ENCODE results near the gene NDUFAF8.

The NDUFAF8 gene

GRCh38 chr17:81237591-81238489 is 1.3 kb upstream of the NDUFAF8 start:
- H3K9me3 ChIP-seq (ENCODE audit: low read length), result no peaks in the 10 kb centered on the region
- no peaks in the 10 kb centered on the region for H3K27me3 ChIP-seq (ENCODE audit: control insufficient read depth in 1 of 2, insufficient read depth in 2 of 2, low read length in 2 of 2)
- H3K27ac ChIP-seq (ENCODE audit: low read depth, low read length), result no peak overlapping the region
- H3K4me1 ChIP-seq (ENCODE audit: insufficient read depth, low read length), result peaks cover 31% of the 10 kb centered on the region
- peak overlapping the region; percentile 77 to 91 for H3K4me3 ChIP-seq (ENCODE audit: low read depth in 1 of 2, low read length in 2 of 2)
- peak overlapping the region; percentile 49 for H3K9ac ChIP-seq (ENCODE audit: low read length)
- H3K36me3 ChIP-seq (ENCODE audit: insufficient read depth, low read length), result no peaks in the 10 kb centered on the region

- Histone ChIP-seq H3K36me3 (ENCODE audit: insufficient read depth, low read length) (no peaks in the 10 kb centered on the region), H3K9me3 (ENCODE audit: low read length) (no peaks in the 10 kb centered on the region), H3K9ac (ENCODE audit: low read length) (peak overlapping the region; percentile 49), H3K4me1 (ENCODE audit: insufficient read depth, low read length) (peaks cover 31% of the 10 kb centered on the region), H3K4me3 (ENCODE audit: low read depth in 1 of 2, low read length in 2 of 2) (peak overlapping the region; percentile 77 to 91), H3K27ac (ENCODE audit: low read depth, low read length) (peak overlapping the region; percentile 71), H3K27me3 (ENCODE audit: control insufficient read depth in 1 of 2, insufficient read depth in 2 of 2, low read length in 2 of 2) (no peaks in the 10 kb centered on the region)
Observed at GRCh38 chr17:81238490-81238814, 666 bp upstream of the NDUFAF8 start.

GRCh38 chr17:81239714-81240555 is 817 bp downstream of the NDUFAF8 start:
- Histone ChIP-seq H3K9ac (ENCODE audit: low read length) (peak overlapping the region; percentile 78), H3K27me3 (ENCODE audit: control insufficient read depth in 1 of 2, insufficient read depth in 2 of 2, low read length in 2 of 2) (no peaks in the 10 kb centered on the region), H3K9me3 (ENCODE audit: low read length) (no peaks in the 10 kb centered on the region), H3K36me3 (ENCODE audit: insufficient read depth, low read length) (no peaks in the 10 kb centered on the region), H3K4me3 (ENCODE audit: low read depth in 1 of 2, low read length in 2 of 2) (peak overlapping the region; percentile 70 to 77), H3K4me1 (ENCODE audit: insufficient read depth, low read length) (peaks cover 31% of the 10 kb centered on the region), H3K27ac (ENCODE audit: low read depth, low read length) (peak overlapping the region; percentile 74)

GRCh38 chr17:81240761-81241160 is 1.6 kb downstream of the NDUFAF8 start:
- H3K9ac ChIP-seq (ENCODE audit: low read length), result no peak overlapping the region
- H3K36me3 ChIP-seq (ENCODE audit: insufficient read depth, low read length), result no peaks in the 10 kb centered on the region
- H3K4me3 ChIP-seq (ENCODE audit: low read depth in 1 of 2, low read length in 2 of 2), result no peak overlapping the region
- H3K4me1 ChIP-seq (ENCODE audit: insufficient read depth, low read length), result peaks cover 31% of the 10 kb centered on the region
- H3K27me3 ChIP-seq (ENCODE audit: control insufficient read depth in 1 of 2, insufficient read depth in 2 of 2, low read length in 2 of 2), result no peaks in the 10 kb centered on the region
- no peak overlapping the region for H3K27ac ChIP-seq (ENCODE audit: low read depth, low read length)
- no peaks in the 10 kb centered on the region for H3K9me3 ChIP-seq (ENCODE audit: low read length)

GRCh38 chr17:81241203-81241602 is 2.1 kb downstream of the NDUFAF8 start:
- Histone ChIP-seq H3K27ac (ENCODE audit: low read depth, low read length) (no peak overlapping the region), H3K9ac (ENCODE audit: low read length) (no peak overlapping the region), H3K4me1 (ENCODE audit: insufficient read depth, low read length) (peaks cover 31% of the 10 kb centered on the region), H3K9me3 (ENCODE audit: low read length) (no peaks in the 10 kb centered on the region), H3K36me3 (ENCODE audit: insufficient read depth, low read length) (no peaks in the 10 kb centered on the region), H3K4me3 (ENCODE audit: low read depth in 1 of 2, low read length in 2 of 2) (no peak overlapping the region), H3K27me3 (ENCODE audit: control insufficient read depth in 1 of 2, insufficient read depth in 2 of 2, low read length in 2 of 2) (no peaks in the 10 kb centered on the region)

GRCh38 chr17:81241648-81242420 is 2.7 kb downstream of the NDUFAF8 start:
- peaks cover 29% of the 10 kb centered on the region for H3K4me1 ChIP-seq (ENCODE audit: insufficient read depth, low read length)
- no peaks in the 10 kb centered on the region for H3K27me3 ChIP-seq (ENCODE audit: control insufficient read depth in 1 of 2, insufficient read depth in 2 of 2, low read length in 2 of 2)
- H3K27ac ChIP-seq (ENCODE audit: low read depth, low read length), result no peak overlapping the region
- H3K9me3 ChIP-seq (ENCODE audit: low read length), result no peaks in the 10 kb centered on the region
- no peaks in the 10 kb centered on the region for H3K36me3 ChIP-seq (ENCODE audit: insufficient read depth, low read length)
- H3K4me3 ChIP-seq (ENCODE audit: low read depth in 1 of 2, low read length in 2 of 2), result no peak overlapping the region
- no peak overlapping the region for H3K9ac ChIP-seq (ENCODE audit: low read length)

GRCh38 chr17:81242421-81243332 is 3.6 kb downstream of the NDUFAF8 start:
- peaks cover 21% of the 10 kb centered on the region for H3K4me1 ChIP-seq (ENCODE audit: insufficient read depth, low read length)
- no peaks in the 10 kb centered on the region for H3K27me3 ChIP-seq (ENCODE audit: control insufficient read depth in 1 of 2, insufficient read depth in 2 of 2, low read length in 2 of 2)
- H3K9me3 ChIP-seq (ENCODE audit: low read length), result no peaks in the 10 kb centered on the region
- H3K36me3 ChIP-seq (ENCODE audit: insufficient read depth, low read length), result no peaks in the 10 kb centered on the region
- H3K9ac ChIP-seq (ENCODE audit: low read length), result no peak overlapping the region
- H3K4me3 ChIP-seq (ENCODE audit: low read depth in 1 of 2, low read length in 2 of 2), result no peak overlapping the region
- no peak overlapping the region for H3K27ac ChIP-seq (ENCODE audit: low read depth, low read length)

GRCh38 chr17:81243333-81243664 is 4.2 kb downstream of the NDUFAF8 start:
- Histone ChIP-seq H3K36me3 (ENCODE audit: insufficient read depth, low read length) (no peaks in the 10 kb centered on the region), H3K27ac (ENCODE audit: low read depth, low read length) (no peak overlapping the region), H3K9me3 (ENCODE audit: low read length) (no peaks in the 10 kb centered on the region), H3K9ac (ENCODE audit: low read length) (no peak overlapping the region), H3K4me1 (ENCODE audit: insufficient read depth, low read length) (peaks cover 15% of the 10 kb centered on the region), H3K27me3 (ENCODE audit: control insufficient read depth in 1 of 2, insufficient read depth in 2 of 2, low read length in 2 of 2) (no peaks in the 10 kb centered on the region), H3K4me3 (ENCODE audit: low read depth in 1 of 2, low read length in 2 of 2) (no peak overlapping the region)

- Histone ChIP-seq H3K27me3 (ENCODE audit: control insufficient read depth in 1 of 2, insufficient read depth in 2 of 2, low read length in 2 of 2) (no peaks in the 10 kb centered on the region), H3K9ac (ENCODE audit: low read length) (no peak overlapping the region), H3K9me3 (ENCODE audit: low read length) (no peaks in the 10 kb centered on the region), H3K4me3 (ENCODE audit: low read depth in 1 of 2, low read length in 2 of 2) (no peak overlapping the region), H3K27ac (ENCODE audit: low read depth, low read length) (no peak overlapping the region), H3K36me3 (ENCODE audit: insufficient read depth, low read length) (peaks cover 2% of the 10 kb centered on the region), H3K4me1 (ENCODE audit: insufficient read depth, low read length) (peaks cover 13% of the 10 kb centered on the region)
Observed at GRCh38 chr17:81244358-81245023, 5.4 kb downstream of the NDUFAF8 start.

GRCh38 chr17:81245024-81245664 is 6.0 kb downstream of the NDUFAF8 start:
- Histone ChIP-seq H3K9me3 (ENCODE audit: low read length) (no peaks in the 10 kb centered on the region), H3K27me3 (ENCODE audit: control insufficient read depth in 1 of 2, insufficient read depth in 2 of 2, low read length in 2 of 2) (no peaks in the 10 kb centered on the region), H3K9ac (ENCODE audit: low read length) (no peak overlapping the region), H3K4me1 (ENCODE audit: insufficient read depth, low read length) (peaks cover 9% of the 10 kb centered on the region), H3K4me3 (ENCODE audit: low read depth in 1 of 2, low read length in 2 of 2) (no peak overlapping the region), H3K36me3 (ENCODE audit: insufficient read depth, low read length) (peaks cover 4% of the 10 kb centered on the region), H3K27ac (ENCODE audit: low read depth, low read length) (no peak overlapping the region)

Data from muscle layer of colon (tissue), 2 donors.